ENCODE data around the gene TRIM67. TPM values are rescaled to one million over a fixed set of nuclear protein-coding genes. Genes with fewer than 3 reads are reported as not detected.
"Not testable (repeated sequence)": the region's sequence is repeated elsewhere in the genome, so short reads cannot be mapped to it uniquely, and the experiment has no call there.

TRIM67 gene
- total and polyA plus RNA-seq, 4 experiments from 2014 or later = not detected

DNA sequence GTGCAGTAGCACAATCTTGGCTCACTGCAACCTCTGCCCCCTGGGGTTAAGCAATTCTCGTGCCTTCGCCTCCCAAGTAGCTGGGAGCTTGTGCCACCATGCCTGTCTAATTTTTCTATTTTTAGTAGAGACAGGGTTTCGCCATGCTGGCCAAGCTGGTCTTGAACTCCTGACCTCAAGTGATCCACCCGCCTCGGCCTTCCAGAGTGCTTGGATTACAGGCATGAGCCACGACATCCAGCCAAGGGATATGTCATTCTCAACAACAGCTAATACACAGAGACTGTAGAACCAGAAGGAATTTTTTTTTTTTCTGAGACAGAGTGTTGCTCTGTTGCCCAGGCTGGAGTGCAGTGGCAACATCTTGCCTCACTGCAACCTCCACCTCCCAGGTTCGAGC lies 3.7 kb upstream of the TRIM67 start:
- peaks cover 10% of the 10 kb centered on the region for H3K27me3 ChIP-seq (ENCODE audit: insufficient read depth, low read length)
- not testable (repeated sequence) for H3K27ac Mint-ChIP-seq, H3K9me3 Mint-ChIP-seq

DNA sequence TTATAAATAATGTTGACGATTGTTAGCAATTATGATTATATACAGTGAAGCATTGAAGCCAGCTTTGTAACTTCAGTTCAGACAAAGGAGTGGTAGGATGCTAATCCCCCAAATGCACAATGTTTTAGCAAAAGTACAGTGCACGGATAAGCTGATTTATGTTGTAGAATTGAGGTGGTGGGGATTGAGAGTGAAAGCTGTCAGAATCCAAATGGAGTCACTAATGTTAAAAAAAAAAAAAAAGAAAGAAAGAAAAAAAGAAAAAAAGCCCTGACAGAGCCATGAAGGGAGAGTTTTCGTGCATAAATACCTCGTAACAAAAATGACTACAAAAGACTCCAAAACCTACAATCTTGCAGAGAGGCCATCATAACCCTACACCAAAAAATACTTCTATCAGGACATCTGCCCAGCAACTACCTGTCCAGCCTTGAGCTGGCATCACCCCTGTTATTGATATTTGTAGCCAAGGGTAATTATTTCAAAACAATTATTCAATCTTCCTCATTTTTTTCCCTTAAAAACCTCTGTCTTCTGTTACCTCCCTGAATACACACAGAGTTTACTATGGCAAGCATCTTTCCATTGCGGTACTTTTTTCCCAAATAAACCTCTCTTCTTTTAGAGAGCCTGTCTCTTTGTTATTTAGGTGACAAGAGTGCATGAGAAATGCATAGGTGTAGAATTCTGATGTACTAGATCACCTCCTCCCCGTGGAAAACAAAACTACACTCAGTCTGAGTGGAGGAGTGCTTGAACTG lies 2.5 kb upstream of the TRIM67 start:
- peaks cover 38 to 46% of the 10 kb centered on the region in 2 donors for H3K27me3 Mint-ChIP-seq
- no peak overlapping the region for H3K4me3 ChIP-seq (ENCODE audit: low read length in 2 of 2)
- H3K36me3 ChIP-seq (ENCODE audit: insufficient read depth, low read length) = no peaks in the 10 kb centered on the region
- no peak overlapping the region for H3K27ac ChIP-seq (ENCODE audit: low read depth, low read length)
- H3K27ac Mint-ChIP-seq = no peak overlapping the region
- no peak for DNase-seq
- peaks cover 10% of the 10 kb centered on the region for H3K27me3 ChIP-seq (ENCODE audit: insufficient read depth, low read length)
- ChIA-PET CTCF (ENCODE audit: partially characterized antibody) (no interaction called here), POLR2A (ENCODE audit: partially characterized antibody) (no interaction called here)
- peaks cover 0 to 16% (median 1%) of the 10 kb centered on the region in 4 donors for H3K4me1 Mint-ChIP-seq
- H3K4me3 Mint-ChIP-seq = no peak overlapping the region
- H3K9me3 Mint-ChIP-seq = no peaks in the 10 kb centered on the region
- H3K9me3 ChIP-seq (ENCODE audit: control insufficient read depth in 1 of 2, low read length in 2 of 2) = no peaks in the 10 kb centered on the region
- H3K4me1 ChIP-seq (ENCODE audit: insufficient read depth, low read length) = peaks cover 5% of the 10 kb centered on the region
- intact Hi-C loops (cut with micrococcal nuclease) = no loop called here
- H3K36me3 Mint-ChIP-seq = no peaks in the 10 kb centered on the region

More for the DNA sequence above, 3.7 kb upstream of the TRIM67 start:
- CTCF ChIA-PET (ENCODE audit: partially characterized antibody); H3K4me3 ChIP-seq (ENCODE audit: low read length in 2 of 2); H3K36me3 ChIP-seq (ENCODE audit: insufficient read depth, low read length); H3K27ac ChIP-seq (ENCODE audit: low read depth, low read length); DNase-seq; H3K36me3 Mint-ChIP-seq; intact Hi-C loops (cut with micrococcal nuclease); POLR2A ChIA-PET (ENCODE audit: partially characterized antibody); H3K4me1 ChIP-seq (ENCODE audit: insufficient read depth, low read length); H3K9me3 ChIP-seq (ENCODE audit: control insufficient read depth in 1 of 2, low read length in 2 of 2); H3K4me3 Mint-ChIP-seq: not testable (repeated sequence)
- Mint-ChIP-seq H3K4me1 (peaks cover 0 to 13% (median 0%) of the 10 kb centered on the region in 4 donors), H3K27me3 (peaks cover 33 to 40% of the 10 kb centered on the region in 2 donors)

DNA sequence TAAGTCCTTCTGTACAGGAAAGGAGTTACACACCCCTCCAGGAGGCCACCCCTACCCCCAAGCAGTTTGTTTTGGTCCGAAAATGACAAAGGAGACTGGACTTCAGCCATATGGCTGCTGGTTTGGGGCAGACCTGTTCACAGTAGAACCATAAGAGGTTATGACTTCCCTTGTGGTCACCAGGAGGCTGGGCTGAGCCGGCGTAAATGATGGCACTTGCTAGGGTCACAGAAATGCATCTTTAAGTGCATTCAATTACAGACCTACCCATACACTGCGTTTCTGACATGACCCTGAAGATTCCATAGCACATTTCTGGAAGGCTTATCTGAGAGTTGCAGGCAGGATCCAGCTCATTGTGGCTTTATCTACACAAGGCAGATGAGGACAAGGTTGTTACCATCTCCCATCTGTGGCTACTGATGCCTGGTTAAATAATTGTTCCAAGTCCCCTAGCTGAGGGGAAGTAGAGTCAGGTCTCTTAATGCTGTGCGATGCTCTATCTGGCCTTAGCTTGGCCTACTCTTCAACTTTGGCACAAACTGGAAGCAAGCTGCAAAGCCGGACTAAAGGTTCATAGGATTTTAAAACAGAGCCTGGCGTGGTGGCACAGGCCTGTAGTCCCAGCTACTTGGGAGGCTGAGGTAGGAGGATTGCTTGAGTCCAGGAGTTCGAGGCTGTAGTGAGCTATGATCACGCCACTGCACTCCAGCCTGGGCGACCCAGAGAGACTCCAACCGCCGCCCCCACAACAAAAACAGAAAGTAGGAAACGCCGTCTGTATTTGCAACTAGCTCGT lies 1.7 kb upstream of the TRIM67 start:
- POLR2A ChIA-PET (ENCODE audit: partially characterized antibody) = no interaction called here
- peak overlapping the region in 4 of 8 donors; percentile 19 to 40 (median 32) for H3K4me3 Mint-ChIP-seq
- intact Hi-C loops (cut with micrococcal nuclease) = no loop called here

DNA sequence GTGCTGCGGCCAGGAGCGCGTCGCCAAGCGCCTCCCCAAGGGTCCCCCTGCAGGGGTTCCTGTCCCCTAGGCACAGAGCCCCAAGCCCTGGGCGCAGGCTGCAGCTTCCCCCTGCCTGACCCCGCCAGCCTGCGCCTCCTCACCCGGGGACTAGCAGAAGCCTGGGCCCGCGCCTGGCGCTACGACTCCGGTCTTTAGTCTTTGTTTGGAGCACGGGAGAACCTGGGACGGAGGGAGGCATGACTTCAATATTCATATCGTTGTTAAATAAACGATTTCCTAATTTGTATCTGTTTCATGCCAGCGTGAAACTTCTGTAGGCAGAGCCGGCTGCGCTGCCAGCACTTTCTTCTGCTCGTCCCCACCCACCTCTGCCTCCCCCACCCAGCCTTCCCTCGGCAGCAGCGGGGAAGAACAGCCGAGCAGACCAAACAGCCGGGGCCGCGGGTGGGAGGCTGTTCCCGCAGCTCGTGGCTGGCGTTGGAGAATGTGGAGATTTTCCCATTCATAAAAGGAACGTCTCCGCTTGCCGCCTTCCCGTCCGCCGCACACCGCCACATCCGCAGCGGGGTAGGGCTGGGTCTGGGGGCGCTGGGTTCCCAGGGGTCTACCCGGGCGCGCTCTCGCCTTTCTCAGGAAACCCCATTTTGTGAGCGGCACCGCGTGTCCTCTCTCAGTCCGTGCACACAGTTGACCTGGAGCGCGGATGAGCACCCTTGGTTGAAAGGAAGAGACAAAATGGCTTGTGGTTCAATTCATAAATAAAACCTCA lies 777 bp upstream of the TRIM67 start:
- H3K4me1 Mint-ChIP-seq = peaks cover 0 to 16% (median 2%) of the 10 kb centered on the region in 4 donors
- Histone ChIP-seq H3K27me3 (ENCODE audit: insufficient read depth, low read length) (peaks cover 17% of the 10 kb centered on the region), H3K4me3 (ENCODE audit: low read length in 2 of 2) (no peak overlapping the region), H3K36me3 (ENCODE audit: insufficient read depth, low read length) (no peaks in the 10 kb centered on the region), H3K4me1 (ENCODE audit: insufficient read depth, low read length) (peaks cover 5% of the 10 kb centered on the region), H3K9me3 (ENCODE audit: control insufficient read depth in 1 of 2, low read length in 2 of 2) (no peaks in the 10 kb centered on the region), H3K27ac (ENCODE audit: low read depth, low read length) (no peak overlapping the region)
- intact Hi-C loops (cut with micrococcal nuclease) = no loop called here
- H3K4me3 Mint-ChIP-seq = peak overlapping the region in 6 of 8 donors; percentile 9 to 52 (median 40)
- ChIA-PET CTCF (ENCODE audit: partially characterized antibody) (no interaction called here), POLR2A (ENCODE audit: partially characterized antibody) (no interaction called here)
- H3K27me3 Mint-ChIP-seq = peaks cover 41 to 50% of the 10 kb centered on the region in 2 donors
- H3K36me3 Mint-ChIP-seq = no peaks in the 10 kb centered on the region
- DNase-seq = no peak
- no peak overlapping the region for H3K27ac Mint-ChIP-seq
- no peaks in the 10 kb centered on the region for H3K9me3 Mint-ChIP-seq

More for the DNA sequence above, 1.7 kb upstream of the TRIM67 start:
- Mint-ChIP-seq H3K36me3 (no peaks in the 10 kb centered on the region), H3K9me3 (no peaks in the 10 kb centered on the region), H3K27me3 (peaks cover 43 to 50% of the 10 kb centered on the region in 2 donors), H3K27ac (no peak overlapping the region), H3K4me1 (peaks cover 0 to 16% (median 2%) of the 10 kb centered on the region in 4 donors)
- DNase-seq = no peak
- Histone ChIP-seq H3K27ac (ENCODE audit: low read depth, low read length) (no peak overlapping the region), H3K9me3 (ENCODE audit: control insufficient read depth in 1 of 2, low read length in 2 of 2) (no peaks in the 10 kb centered on the region), H3K36me3 (ENCODE audit: insufficient read depth, low read length) (no peaks in the 10 kb centered on the region), H3K27me3 (ENCODE audit: insufficient read depth, low read length) (peaks cover 13% of the 10 kb centered on the region), H3K4me1 (ENCODE audit: insufficient read depth, low read length) (peaks cover 5% of the 10 kb centered on the region), H3K4me3 (ENCODE audit: low read length in 2 of 2) (no peak overlapping the region)
- CTCF ChIA-PET (ENCODE audit: partially characterized antibody) = no interaction called here

DNA sequence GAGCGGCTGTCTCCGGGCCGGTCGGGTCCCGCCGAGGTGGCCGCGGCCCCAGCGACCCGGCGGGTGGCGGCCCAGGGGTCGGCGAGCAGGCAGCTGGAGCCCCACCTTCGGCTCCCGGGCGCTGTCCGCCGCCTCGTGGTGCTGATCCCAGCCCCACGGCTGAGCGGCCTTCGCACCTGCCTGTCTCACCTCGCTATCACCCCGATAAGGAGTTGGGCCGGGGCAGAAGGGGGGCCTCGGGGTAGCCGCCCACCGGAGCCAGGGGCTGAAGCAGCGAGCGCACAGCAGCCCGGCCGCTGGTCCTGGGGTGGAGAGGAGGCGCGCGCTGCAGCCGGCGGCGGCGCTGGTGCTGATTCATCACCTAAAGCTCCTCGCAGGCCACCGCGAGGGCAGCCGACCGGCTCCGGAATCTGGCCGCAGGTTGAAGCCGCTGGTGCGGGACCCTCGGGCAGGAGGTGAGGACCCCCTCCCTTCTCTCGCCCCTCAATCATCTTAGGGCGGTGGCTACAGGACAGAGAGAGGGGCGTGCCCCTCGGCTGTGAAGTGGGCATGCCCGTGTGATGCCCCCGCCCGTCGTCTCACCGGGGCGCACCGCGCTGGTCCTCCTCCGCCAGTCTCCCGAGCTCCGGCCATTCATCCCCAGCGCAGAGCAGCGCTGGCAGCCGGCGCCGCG lies 575 bp downstream of the TRIM67 start:
- Histone ChIP-seq H3K9me3 (ENCODE audit: control insufficient read depth in 1 of 2, low read length in 2 of 2) (no peaks in the 10 kb centered on the region), H3K27me3 (ENCODE audit: insufficient read depth, low read length) (peaks cover 17% of the 10 kb centered on the region), H3K4me3 (ENCODE audit: low read length in 2 of 2) (no peak overlapping the region), H3K27ac (ENCODE audit: low read depth, low read length) (no peak overlapping the region), H3K36me3 (ENCODE audit: insufficient read depth, low read length) (no peaks in the 10 kb centered on the region), H3K4me1 (ENCODE audit: insufficient read depth, low read length) (peaks cover 5% of the 10 kb centered on the region)
- DNase-seq = peak in 4 of 5 donors; percentile 16 to 24 (median 19)
- peaks cover 0 to 16% (median 2%) of the 10 kb centered on the region in 4 donors for H3K4me1 Mint-ChIP-seq
- POLR2A ChIA-PET (ENCODE audit: partially characterized antibody) = no interaction called here
- CTCF ChIA-PET (ENCODE audit: partially characterized antibody) = no interaction called here
- no peaks in the 10 kb centered on the region for H3K36me3 Mint-ChIP-seq
- H3K9me3 Mint-ChIP-seq = no peaks in the 10 kb centered on the region
- H3K27me3 Mint-ChIP-seq = peaks cover 36 to 50% of the 10 kb centered on the region in 2 donors
- H3K4me3 Mint-ChIP-seq = peak overlapping the region in 1 of 8 donors; percentile 26
- intact Hi-C loops (cut with micrococcal nuclease) = no loop called here
- no peak overlapping the region for H3K27ac Mint-ChIP-seq

DNA sequence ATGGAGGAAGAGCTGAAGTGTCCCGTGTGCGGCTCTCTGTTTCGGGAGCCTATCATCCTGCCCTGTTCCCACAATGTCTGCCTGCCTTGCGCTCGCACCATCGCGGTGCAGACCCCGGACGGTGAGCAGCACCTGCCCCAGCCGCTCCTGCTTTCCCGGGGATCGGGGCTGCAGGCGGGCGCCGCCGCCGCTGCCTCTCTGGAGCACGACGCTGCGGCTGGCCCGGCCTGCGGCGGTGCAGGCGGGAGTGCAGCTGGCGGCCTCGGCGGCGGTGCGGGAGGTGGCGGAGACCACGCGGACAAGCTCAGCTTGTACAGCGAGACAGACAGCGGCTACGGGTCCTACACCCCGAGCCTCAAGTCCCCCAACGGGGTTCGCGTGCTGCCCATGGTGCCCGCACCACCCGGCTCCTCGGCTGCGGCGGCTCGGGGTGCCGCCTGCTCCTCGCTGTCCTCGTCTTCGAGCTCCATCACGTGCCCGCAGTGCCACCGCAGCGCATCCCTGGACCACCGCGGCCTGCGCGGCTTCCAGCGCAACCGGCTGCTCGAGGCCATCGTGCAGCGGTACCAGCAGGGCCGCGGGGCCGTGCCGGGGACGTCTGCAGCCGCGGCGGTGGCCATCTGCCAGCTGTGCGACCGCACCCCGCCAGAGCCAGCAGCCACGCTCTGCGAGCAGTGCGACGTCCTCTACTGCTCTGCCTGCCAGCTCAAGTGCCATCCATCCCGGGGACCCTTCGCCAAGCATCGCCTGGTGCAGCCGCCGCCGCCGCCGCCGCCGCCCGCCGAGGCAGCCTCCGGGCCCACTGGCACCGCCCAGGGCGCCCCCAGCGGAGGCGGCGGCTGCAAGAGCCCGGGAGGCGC lies 1.3 kb downstream of the TRIM67 start:
- Histone ChIP-seq H3K9me3 (ENCODE audit: control insufficient read depth in 1 of 2, low read length in 2 of 2) (no peaks in the 10 kb centered on the region), H3K36me3 (ENCODE audit: insufficient read depth, low read length) (no peaks in the 10 kb centered on the region), H3K4me3 (ENCODE audit: low read length in 2 of 2) (no peak overlapping the region), H3K27ac (ENCODE audit: low read depth, low read length) (no peak overlapping the region), H3K27me3 (ENCODE audit: insufficient read depth, low read length) (peaks cover 17% of the 10 kb centered on the region), H3K4me1 (ENCODE audit: insufficient read depth, low read length) (peaks cover 5% of the 10 kb centered on the region)
- Mint-ChIP-seq H3K27ac (no peak overlapping the region), H3K4me3 (peak overlapping the region in 1 of 8 donors; percentile 26), H3K4me1 (peaks cover 0 to 16% (median 2%) of the 10 kb centered on the region in 4 donors), H3K36me3 (no peaks in the 10 kb centered on the region), H3K27me3 (peaks cover 38 to 49% of the 10 kb centered on the region in 2 donors), H3K9me3 (no peaks in the 10 kb centered on the region)
- ChIA-PET CTCF (ENCODE audit: partially characterized antibody) (no interaction called here), POLR2A (ENCODE audit: partially characterized antibody) (no interaction called here)
- DNase-seq = no peak
- intact Hi-C loops (cut with micrococcal nuclease) = no loop called here

Measured in CD4-positive, alpha-beta memory T cell (primary cell).